H1 (cell line): ENCODE data around the gene HFE.

Source experiments
- CREB1 ChIP-seq: IDR thresholded peaks from 2 replicates; pipeline ENCODE4 v1.6.1; 2012; ENCODE audit warnings: inconsistent platforms
- CTCF ChIP-seq, 3 experiments: IDR thresholded peaks; 1 replicate in 2 of 3; 2 replicates in 1 of 3; pipeline versions ENCODE4 v1.5.1 to v1.6.1; 2011; ENCODE audit warnings: low read length in 3 of 3, mild to moderate bottlenecking in 3 of 3, inconsistent platforms in 2 of 3, low read depth in 1 of 3, moderate library complexity in 1 of 3; ENCODE audit not compliant: insufficient read depth in 1 of 3; ENCODE audit errors: control extremely low read depth in 1 of 3
- EP300 ChIP-seq, 2 experiments: IDR thresholded peaks; 1 replicate in 1 of 2; 2 replicates in 1 of 2; pipeline ENCODE4 v1.6.1; 2011 to 2012; ENCODE audit warnings: low read depth in 2 of 2, low read length in 2 of 2, mild to moderate bottlenecking in 2 of 2, borderline replicate concordance in 1 of 2, inconsistent platforms in 1 of 2, moderate library complexity in 1 of 2
- EZH2 ChIP-seq: fragments of 200-600 bp; sonication (generic); IDR thresholded peaks from 2 replicates; pipeline ENCODE4 v1.7.1; 2012; ENCODE audit warnings: low read depth, mild to moderate bottlenecking, moderate library complexity, low read length, inconsistent platforms; ENCODE audit not compliant: severe bottlenecking
- MAX ChIP-seq: IDR thresholded peaks from 2 replicates; pipeline ENCODE4 v1.6.1; 2012; ENCODE audit warnings: inconsistent platforms
- NRF1 ChIP-seq: IDR thresholded peaks from 2 replicates; pipeline ENCODE4 v1.6.1; 2011; ENCODE audit warnings: mild to moderate bottlenecking, low read depth, low read length, improper control_type of control experiment
- RAD21 ChIP-seq, 2 experiments: IDR thresholded peaks in 1 of 2; conservative IDR thresholded peaks in 1 of 2; 2 replicates each; pipeline ENCODE4 v1.6.1; 2011; ENCODE audit warnings: low read depth in 2 of 2, low read length in 2 of 2, improper control_type of control experiment in 1 of 2, inconsistent platforms in 1 of 2, mild to moderate bottlenecking in 1 of 2, moderate library complexity in 1 of 2
- RFX5 ChIP-seq: IDR thresholded peaks from 2 replicates; pipeline ENCODE4 v1.6.1; 2011; ENCODE audit warnings: low read depth, low read length, improper control_type of control experiment, borderline replicate concordance
- TAF1 ChIP-seq: IDR thresholded peaks from 2 replicates; pipeline ENCODE4 v1.6.1; 2011; ENCODE audit warnings: mild to moderate bottlenecking, low read depth, low read length

- TF ChIP-seq CTCF (IDR thresholded peaks at IDR 0.05; ENCODE audit: control extremely low read depth in 1 of 3, insufficient read depth in 1 of 3, low read depth in 1 of 3, low read length in 3 of 3) (no peak), TAF1 (no peak), MAX (no peak), NRF1 (no peak), EZH2 (no peak), RAD21 (IDR thresholded peaks at IDR 0.05 in 1 of 2, conservative IDR thresholded peaks at IDR 0.05 in 1 of 2; ENCODE audit: low read depth in 2 of 2, low read length in 2 of 2) (no peak), CREB1 (no peak), EP300 (IDR thresholded peaks at IDR 0.05; ENCODE audit: borderline replicate concordance in 1 of 2, low read depth in 2 of 2, low read length in 2 of 2) (no peak), RFX5 (no peak)
These were observed 39.4 kb downstream of the HFE start for GRCh38 chr6:26126394-26127235.
